OCI-LY1 (cell line): ENCODE data around the gene MAGI1.

Source experiments
- H2AFZ ChIP-seq: fragments of 200-600 bp; sonication (generic), shearing (Covaris generic); 2 replicates; pipeline ENCODE4 v1.6.0; 2014; ENCODE audit warnings: antibody characterized with exemption, mild to moderate bottlenecking, low read length
- H3F3A ChIP-seq: fragments of 200-600 bp; sonication (generic), shearing (Covaris generic); 2 replicates; pipeline ENCODE4 v1.6.0; 2014; ENCODE audit warnings: mild to moderate bottlenecking, antibody characterized with exemption, low read length, moderate library complexity; ENCODE audit not compliant: insufficient read depth
- H3K27ac ChIP-seq: fragments of 200-600 bp; sonication (generic); 2 replicates; pipeline ENCODE4 v1.5.1; 2014; ENCODE audit warnings: low read length, mixed run types, mild to moderate bottlenecking, low read depth; ENCODE audit not compliant: poor library complexity, severe bottlenecking
- H3K27me3 ChIP-seq: fragments of 200-600 bp; sonication (generic); 2 replicates; pipeline ENCODE4 v1.6.0; 2014; ENCODE audit warnings: antibody characterized with exemption, mild to moderate bottlenecking, low read length, moderate library complexity; ENCODE audit not compliant: insufficient read depth
- H3K36me3 ChIP-seq: fragments of 200-600 bp; sonication (generic); 2 replicates; pipeline ENCODE4 v1.6.1; 2014; ENCODE audit warnings: mild to moderate bottlenecking, antibody characterized with exemption, low read length, moderate library complexity, mixed read lengths; ENCODE audit not compliant: insufficient read depth
- H3K4me1 ChIP-seq: fragments of 200-600 bp; sonication (generic); 2 replicates; pipeline ENCODE4 v1.5.1; 2014; ENCODE audit warnings: mild to moderate bottlenecking, low read length, moderate library complexity; ENCODE audit not compliant: insufficient read depth, severe bottlenecking
- H3K4me2 ChIP-seq: fragments of 200-600 bp; sonication (generic), shearing (Covaris generic); 2 replicates; pipeline ENCODE4 v1.6.1; 2014; ENCODE audit warnings: low read length
- H3K4me3 ChIP-seq: fragments of 200-600 bp; sonication (generic); 2 replicates; pipeline ENCODE4 v1.5.1; 2014; ENCODE audit warnings: low read length, low read depth, mild to moderate bottlenecking, mixed read lengths; ENCODE audit not compliant: poor library complexity, severe bottlenecking
- H3K79me2 ChIP-seq: fragments of 200-600 bp; shearing (Covaris generic); 2 replicates; pipeline ENCODE4 v1.6.1; 2016; ENCODE audit warnings: mixed run types, low read length, mixed read lengths; ENCODE audit not compliant: insufficient read depth
- H3K9ac ChIP-seq: fragments of 200-600 bp; sonication (generic), shearing (Covaris generic); 2 replicates; pipeline ENCODE4 v1.6.1; 2014; ENCODE audit warnings: mild to moderate bottlenecking, low read length, mixed read lengths
- H3K9me2 ChIP-seq: fragments of 200-600 bp; sonication (generic), shearing (Covaris generic); 2 replicates; pipeline ENCODE4 v1.6.1; 2014; ENCODE audit warnings: low read depth, mild to moderate bottlenecking, low read length, mixed read lengths
- H3K9me3 ChIP-seq: fragments of 200-600 bp; shearing (Covaris generic); 2 replicates; pipeline ENCODE4 v1.6.1; 2014; ENCODE audit warnings: low read length, mixed read lengths
- H4K20me1 ChIP-seq: fragments of 200-600 bp; sonication (generic), shearing (Covaris generic); 2 replicates; pipeline ENCODE4 v1.6.0; 2016; ENCODE audit warnings: mild to moderate bottlenecking, low read length; ENCODE audit not compliant: insufficient read depth
- EZH2 ChIP-seq: fragments of 200-600 bp; sonication (generic), shearing (Covaris generic); IDR thresholded peaks from 2 replicates; pipeline ENCODE4 v1.8.0; 2017; ENCODE audit warnings: borderline replicate concordance, mixed run types, mild to moderate bottlenecking, antibody characterized with exemption, low read length, moderate library complexity, mixed read lengths
- TF ChIP-seq, protein P1 (sequence below): fragments of 200-600 bp; sonication (generic), shearing (Covaris generic); IDR thresholded peaks from 2 replicates; pipeline ENCODE4 v1.5.1; 2017; ENCODE audit warnings: mild to moderate bottlenecking, antibody characterized with exemption, low read length, moderate library complexity, mixed read lengths

The MAGI1 gene

DNA sequence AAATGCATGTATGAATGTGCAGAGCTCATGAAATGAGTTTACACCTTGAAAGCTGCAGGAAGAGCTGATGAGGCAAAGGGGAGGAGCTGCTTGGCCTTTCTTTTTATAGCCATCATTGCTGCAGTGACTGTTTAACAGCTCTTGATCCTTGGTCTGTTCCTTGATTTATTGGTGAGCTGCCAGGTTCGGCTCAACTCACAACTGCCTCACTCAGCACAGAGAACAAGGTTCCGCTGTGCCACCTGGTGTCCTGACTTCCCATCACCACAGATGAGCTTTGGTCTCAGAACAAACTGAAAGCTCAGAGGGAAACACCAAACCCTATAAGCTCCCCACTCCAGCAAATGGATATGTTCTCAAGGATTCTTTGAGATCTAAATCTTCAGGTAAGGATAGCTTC is 626.1 kb downstream of the MAGI1 start:
- no peaks in the 10 kb centered on the region for H3K4me1 ChIP-seq
- H3K4me2 ChIP-seq = no peak overlapping the region
- H3K27ac ChIP-seq = no peak overlapping the region
- H3K79me2 ChIP-seq = no peaks in the 10 kb centered on the region
- no peak overlapping the region for H3K4me3 ChIP-seq
- H3F3A ChIP-seq = no peaks in the 10 kb centered on the region
- H3K27me3 ChIP-seq = no peaks in the 10 kb centered on the region
- TF ChIP-seq, protein P1, sequence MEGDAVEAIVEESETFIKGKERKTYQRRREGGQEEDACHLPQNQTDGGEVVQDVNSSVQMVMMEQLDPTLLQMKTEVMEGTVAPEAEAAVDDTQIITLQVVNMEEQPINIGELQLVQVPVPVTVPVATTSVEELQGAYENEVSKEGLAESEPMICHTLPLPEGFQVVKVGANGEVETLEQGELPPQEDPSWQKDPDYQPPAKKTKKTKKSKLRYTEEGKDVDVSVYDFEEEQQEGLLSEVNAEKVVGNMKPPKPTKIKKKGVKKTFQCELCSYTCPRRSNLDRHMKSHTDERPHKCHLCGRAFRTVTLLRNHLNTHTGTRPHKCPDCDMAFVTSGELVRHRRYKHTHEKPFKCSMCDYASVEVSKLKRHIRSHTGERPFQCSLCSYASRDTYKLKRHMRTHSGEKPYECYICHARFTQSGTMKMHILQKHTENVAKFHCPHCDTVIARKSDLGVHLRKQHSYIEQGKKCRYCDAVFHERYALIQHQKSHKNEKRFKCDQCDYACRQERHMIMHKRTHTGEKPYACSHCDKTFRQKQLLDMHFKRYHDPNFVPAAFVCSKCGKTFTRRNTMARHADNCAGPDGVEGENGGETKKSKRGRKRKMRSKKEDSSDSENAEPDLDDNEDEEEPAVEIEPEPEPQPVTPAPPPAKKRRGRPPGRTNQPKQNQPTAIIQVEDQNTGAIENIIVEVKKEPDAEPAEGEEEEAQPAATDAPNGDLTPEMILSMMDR = no peak
- no peak for TF ChIP-seq EZH2
- no peaks in the 10 kb centered on the region for H4K20me1 ChIP-seq
- H3K36me3 ChIP-seq = no peaks in the 10 kb centered on the region
- no peaks in the 10 kb centered on the region for H3K9me3 ChIP-seq
- no peaks in the 10 kb centered on the region for H3K9me2 ChIP-seq
- H3K9ac ChIP-seq = no peak overlapping the region
- no peak overlapping the region for H2AFZ ChIP-seq

GRCh38 chr3:65411367-65411766 is 627.4 kb downstream of the MAGI1 start:
- no peaks in the 10 kb centered on the region for H3K9me3 ChIP-seq
- TF ChIP-seq, protein P1 = no peak
- no peaks in the 10 kb centered on the region for H3F3A ChIP-seq
- H3K27ac ChIP-seq = no peak overlapping the region
- H3K27me3 ChIP-seq = no peaks in the 10 kb centered on the region
- H3K79me2 ChIP-seq = no peaks in the 10 kb centered on the region
- no peak overlapping the region for H3K4me2 ChIP-seq
- H4K20me1 ChIP-seq = no peaks in the 10 kb centered on the region
- no peak overlapping the region for H2AFZ ChIP-seq
- H3K9me2 ChIP-seq = no peaks in the 10 kb centered on the region
- H3K9ac ChIP-seq = no peak overlapping the region
- no peaks in the 10 kb centered on the region for H3K36me3 ChIP-seq
- no peaks in the 10 kb centered on the region for H3K4me1 ChIP-seq
- H3K4me3 ChIP-seq = no peak overlapping the region

GRCh38 chr3:65409176-65409569 is 629.5 kb downstream of the MAGI1 start:
- Histone ChIP-seq H3K27me3 (no peaks in the 10 kb centered on the region), H4K20me1 (no peaks in the 10 kb centered on the region), H3K79me2 (no peaks in the 10 kb centered on the region), H3K9me2 (no peaks in the 10 kb centered on the region), H3K4me2 (no peak overlapping the region), H3K4me3 (no peak overlapping the region), H3K36me3 (no peaks in the 10 kb centered on the region), H3F3A (no peaks in the 10 kb centered on the region), H3K9ac (no peak overlapping the region), H3K27ac (no peak overlapping the region), H2AFZ (no peak overlapping the region), H3K9me3 (no peaks in the 10 kb centered on the region), H3K4me1 (no peaks in the 10 kb centered on the region)
- TF ChIP-seq, protein P1 = no peak
- TF ChIP-seq EZH2 = no peak
